NB4 (cell line): Measurements from ENCODE around the gene SMIM17.
A peak's percentile ranks its signal among the peaks of the same experiment; 100 is the strongest.

Experiments
- DNase-seq: peaks from one replicate; pipeline ENCODE4 v3.0.0; 2010; ENCODE audit warnings: low read depth
- H3K4me3 ChIP-seq: one replicate; pipeline ENCODE4 v1.5.1; 2011; ENCODE audit warnings: mild to moderate bottlenecking, low read depth, low read length, moderate library complexity
- MAX ChIP-seq: IDR thresholded peaks from 2 replicates; pipeline ENCODE4 v1.6.1; 2011; ENCODE audit warnings: low read depth, low read length
- MYC ChIP-seq: IDR thresholded peaks from 2 replicates; pipeline ENCODE4 v1.6.1; 2011; ENCODE audit warnings: low read depth, low read length
- POLR2A ChIP-seq: IDR thresholded peaks from 2 replicates; pipeline ENCODE4 v1.6.1; 2011; ENCODE audit warnings: mild to moderate bottlenecking; ENCODE audit not compliant: insufficient read length; ENCODE audit errors: extremely low read depth
- TF ChIP-seq, protein P1 (sequence below): IDR thresholded peaks from one replicate; pipeline ENCODE4 v1.5.1; 2012; ENCODE audit warnings: low read depth, low read length

The SMIM17 gene

GRCh38 chr19:56701895-56702294 is 58.9 kb downstream of the SMIM17 start:
- DNase-seq, result no peak
- H3K4me3 ChIP-seq, result no peak overlapping the region
- no peak for TF ChIP-seq MAX
- no peak for TF ChIP-seq POLR2A
- no peak for TF ChIP-seq MYC
- TF ChIP-seq, protein P1, sequence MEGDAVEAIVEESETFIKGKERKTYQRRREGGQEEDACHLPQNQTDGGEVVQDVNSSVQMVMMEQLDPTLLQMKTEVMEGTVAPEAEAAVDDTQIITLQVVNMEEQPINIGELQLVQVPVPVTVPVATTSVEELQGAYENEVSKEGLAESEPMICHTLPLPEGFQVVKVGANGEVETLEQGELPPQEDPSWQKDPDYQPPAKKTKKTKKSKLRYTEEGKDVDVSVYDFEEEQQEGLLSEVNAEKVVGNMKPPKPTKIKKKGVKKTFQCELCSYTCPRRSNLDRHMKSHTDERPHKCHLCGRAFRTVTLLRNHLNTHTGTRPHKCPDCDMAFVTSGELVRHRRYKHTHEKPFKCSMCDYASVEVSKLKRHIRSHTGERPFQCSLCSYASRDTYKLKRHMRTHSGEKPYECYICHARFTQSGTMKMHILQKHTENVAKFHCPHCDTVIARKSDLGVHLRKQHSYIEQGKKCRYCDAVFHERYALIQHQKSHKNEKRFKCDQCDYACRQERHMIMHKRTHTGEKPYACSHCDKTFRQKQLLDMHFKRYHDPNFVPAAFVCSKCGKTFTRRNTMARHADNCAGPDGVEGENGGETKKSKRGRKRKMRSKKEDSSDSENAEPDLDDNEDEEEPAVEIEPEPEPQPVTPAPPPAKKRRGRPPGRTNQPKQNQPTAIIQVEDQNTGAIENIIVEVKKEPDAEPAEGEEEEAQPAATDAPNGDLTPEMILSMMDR, result no peak

GRCh38 chr19:56705939-56706338 is 63.0 kb downstream of the SMIM17 start:
- DNase-seq, result peak; percentile 4
- no peak overlapping the region for H3K4me3 ChIP-seq
- TF ChIP-seq, protein P1, result no peak
- no peak for TF ChIP-seq POLR2A
- TF ChIP-seq MAX, result no peak
- no peak for TF ChIP-seq MYC
